H1 (cell line): ENCODE measurements around the gene TMEM86B. TPM values are rescaled to one million over a fixed set of nuclear protein-coding genes. Genes with fewer than 3 reads are reported as not detected.

ENCODE experiments used
- ASH2L ChIP-seq: fragments of 200-600, 300-600 bp; sonication (generic); IDR thresholded peaks from one replicate; pipeline ENCODE4 v1.7.1; 2017; ENCODE audit warnings: low read length
- CBX8 ChIP-seq: fragments of 300-800, 300-1000 bp; sonication (generic); IDR thresholded peaks from 2 replicates; pipeline ENCODE4 v1.7.1; 2016; ENCODE audit warnings: low read depth, low read length, borderline replicate concordance
- CTBP2 ChIP-seq: IDR thresholded peaks from 2 replicates; pipeline ENCODE4 v1.7.0; 2011; ENCODE audit warnings: borderline replicate concordance, mild to moderate bottlenecking, moderate library complexity, mixed read lengths, low read length; ENCODE audit not compliant: insufficient read depth, insufficient read length
- GTF2F1 ChIP-seq: IDR thresholded peaks from 2 replicates; pipeline ENCODE4 v1.6.1; 2012; ENCODE audit warnings: low read depth, low read length, improper control_type of control experiment, borderline replicate concordance
- HDAC6 ChIP-seq: IDR thresholded peaks from one replicate; pipeline ENCODE4 v1.7.1; 2012; ENCODE audit warnings: low read depth, mild to moderate bottlenecking, inconsistent platforms, low read length, moderate library complexity
- SIX5 ChIP-seq: IDR thresholded peaks from 2 replicates; pipeline ENCODE4 v1.6.1; 2011; ENCODE audit warnings: mild to moderate bottlenecking, low read depth, low read length
- SP1 ChIP-seq: IDR thresholded peaks from 2 replicates; pipeline ENCODE4 v1.6.1; 2011; ENCODE audit warnings: low read depth, low read length
- SRF ChIP-seq: IDR thresholded peaks from 2 replicates; pipeline ENCODE4 v1.6.1; 2011; ENCODE audit warnings: mild to moderate bottlenecking, low read depth, low read length, moderate library complexity
- TBP ChIP-seq: IDR thresholded peaks from 2 replicates; pipeline ENCODE4 v1.6.1; 2011; ENCODE audit warnings: low read depth, low read length, improper control_type of control experiment
- YY1 ChIP-seq: IDR thresholded peaks from 2 replicates; pipeline ENCODE4 v1.6.1; 2011; ENCODE audit warnings: low read depth, mild to moderate bottlenecking, low read length
- polyA plus RNA-seq, 7 experiments: library from polyadenylated mRNA; depleted of rRNA in 3 of 7; stranded (reverse) in 5 of 7; unstranded in 2 of 7; fragments of >200 nt in 5 of 7; fragments of 200-250 nt in 2 of 7; gene quantifications; 1 replicate in 5 of 7; 2 replicates in 1 of 7; 4 replicates in 1 of 7; pipeline versions ENCODE4 v1.2.1 to v1.2.3, GENCODE V29; 2011 to 2013; ENCODE audit warnings: missing spikeins in 2 of 7, mixed read lengths in 2 of 7
- total RNA-seq: library from RNA; stranded (reverse); fragmentation: NEBNext Ultra II Directional; extraction: Animal tissue kit (Norgen Biotek cat#: 25700); gene quantifications from 2 replicates; pipeline ENCODE4 v1.2.1, GENCODE V29; 2021
- TF ChIP-seq, protein P1 (sequence below): fragments of 300-600 bp; sonication (generic); IDR thresholded peaks from 2 replicates; pipeline ENCODE4 v1.7.1; 2012; ENCODE audit warnings: low read length, moderate library complexity, mild to moderate bottlenecking, inconsistent platforms; ENCODE audit not compliant: insufficient replicate concordance

Gene TMEM86B
- total and polyA plus RNA-seq, 2 of the 8 experiments (the other 6 are each of a cell fraction or from before 2014, with no cell fraction given), result 2.0 to 2.9 TPM

DNA sequence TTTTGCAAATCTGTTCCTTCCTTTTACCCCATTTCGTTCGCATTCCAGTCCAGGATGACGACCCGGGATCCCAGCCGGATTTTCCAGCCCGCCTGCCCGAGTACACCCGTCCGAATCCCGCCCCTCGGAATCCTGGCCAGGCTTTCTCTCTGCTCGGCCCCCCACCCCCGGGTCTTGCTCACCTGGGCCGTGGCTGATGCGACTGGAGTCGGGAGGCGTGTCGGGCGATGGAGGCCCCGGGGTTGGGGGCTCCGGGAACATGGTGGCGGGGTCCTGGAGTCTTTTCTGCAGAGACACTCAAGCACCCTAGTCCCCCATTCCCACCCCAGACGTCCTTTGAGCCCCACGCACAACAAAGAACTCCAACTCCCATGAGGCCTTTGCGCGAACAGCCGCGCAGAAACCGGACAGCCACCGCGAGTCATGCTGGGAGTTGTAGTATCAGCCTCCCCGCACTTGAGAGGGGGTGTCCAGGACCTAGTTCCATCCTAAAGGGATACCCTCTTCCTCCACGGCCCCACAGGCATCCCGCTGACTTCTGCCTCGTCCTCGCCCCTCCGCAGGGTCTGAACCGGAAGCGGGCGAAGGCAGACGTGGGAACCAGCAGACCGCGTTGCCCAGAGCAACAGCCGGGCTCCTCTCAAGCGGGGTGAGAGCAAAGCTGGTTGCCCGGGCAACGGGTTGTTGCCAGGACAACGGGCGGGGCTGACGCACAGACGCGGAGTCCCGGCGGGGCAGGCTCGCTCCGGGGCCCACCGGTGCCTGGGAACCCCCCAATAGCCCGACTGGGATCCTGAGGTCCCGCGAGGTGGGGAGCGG lies 49.6 kb downstream of the TMEM86B start (continued):
- TF ChIP-seq, protein P1, sequence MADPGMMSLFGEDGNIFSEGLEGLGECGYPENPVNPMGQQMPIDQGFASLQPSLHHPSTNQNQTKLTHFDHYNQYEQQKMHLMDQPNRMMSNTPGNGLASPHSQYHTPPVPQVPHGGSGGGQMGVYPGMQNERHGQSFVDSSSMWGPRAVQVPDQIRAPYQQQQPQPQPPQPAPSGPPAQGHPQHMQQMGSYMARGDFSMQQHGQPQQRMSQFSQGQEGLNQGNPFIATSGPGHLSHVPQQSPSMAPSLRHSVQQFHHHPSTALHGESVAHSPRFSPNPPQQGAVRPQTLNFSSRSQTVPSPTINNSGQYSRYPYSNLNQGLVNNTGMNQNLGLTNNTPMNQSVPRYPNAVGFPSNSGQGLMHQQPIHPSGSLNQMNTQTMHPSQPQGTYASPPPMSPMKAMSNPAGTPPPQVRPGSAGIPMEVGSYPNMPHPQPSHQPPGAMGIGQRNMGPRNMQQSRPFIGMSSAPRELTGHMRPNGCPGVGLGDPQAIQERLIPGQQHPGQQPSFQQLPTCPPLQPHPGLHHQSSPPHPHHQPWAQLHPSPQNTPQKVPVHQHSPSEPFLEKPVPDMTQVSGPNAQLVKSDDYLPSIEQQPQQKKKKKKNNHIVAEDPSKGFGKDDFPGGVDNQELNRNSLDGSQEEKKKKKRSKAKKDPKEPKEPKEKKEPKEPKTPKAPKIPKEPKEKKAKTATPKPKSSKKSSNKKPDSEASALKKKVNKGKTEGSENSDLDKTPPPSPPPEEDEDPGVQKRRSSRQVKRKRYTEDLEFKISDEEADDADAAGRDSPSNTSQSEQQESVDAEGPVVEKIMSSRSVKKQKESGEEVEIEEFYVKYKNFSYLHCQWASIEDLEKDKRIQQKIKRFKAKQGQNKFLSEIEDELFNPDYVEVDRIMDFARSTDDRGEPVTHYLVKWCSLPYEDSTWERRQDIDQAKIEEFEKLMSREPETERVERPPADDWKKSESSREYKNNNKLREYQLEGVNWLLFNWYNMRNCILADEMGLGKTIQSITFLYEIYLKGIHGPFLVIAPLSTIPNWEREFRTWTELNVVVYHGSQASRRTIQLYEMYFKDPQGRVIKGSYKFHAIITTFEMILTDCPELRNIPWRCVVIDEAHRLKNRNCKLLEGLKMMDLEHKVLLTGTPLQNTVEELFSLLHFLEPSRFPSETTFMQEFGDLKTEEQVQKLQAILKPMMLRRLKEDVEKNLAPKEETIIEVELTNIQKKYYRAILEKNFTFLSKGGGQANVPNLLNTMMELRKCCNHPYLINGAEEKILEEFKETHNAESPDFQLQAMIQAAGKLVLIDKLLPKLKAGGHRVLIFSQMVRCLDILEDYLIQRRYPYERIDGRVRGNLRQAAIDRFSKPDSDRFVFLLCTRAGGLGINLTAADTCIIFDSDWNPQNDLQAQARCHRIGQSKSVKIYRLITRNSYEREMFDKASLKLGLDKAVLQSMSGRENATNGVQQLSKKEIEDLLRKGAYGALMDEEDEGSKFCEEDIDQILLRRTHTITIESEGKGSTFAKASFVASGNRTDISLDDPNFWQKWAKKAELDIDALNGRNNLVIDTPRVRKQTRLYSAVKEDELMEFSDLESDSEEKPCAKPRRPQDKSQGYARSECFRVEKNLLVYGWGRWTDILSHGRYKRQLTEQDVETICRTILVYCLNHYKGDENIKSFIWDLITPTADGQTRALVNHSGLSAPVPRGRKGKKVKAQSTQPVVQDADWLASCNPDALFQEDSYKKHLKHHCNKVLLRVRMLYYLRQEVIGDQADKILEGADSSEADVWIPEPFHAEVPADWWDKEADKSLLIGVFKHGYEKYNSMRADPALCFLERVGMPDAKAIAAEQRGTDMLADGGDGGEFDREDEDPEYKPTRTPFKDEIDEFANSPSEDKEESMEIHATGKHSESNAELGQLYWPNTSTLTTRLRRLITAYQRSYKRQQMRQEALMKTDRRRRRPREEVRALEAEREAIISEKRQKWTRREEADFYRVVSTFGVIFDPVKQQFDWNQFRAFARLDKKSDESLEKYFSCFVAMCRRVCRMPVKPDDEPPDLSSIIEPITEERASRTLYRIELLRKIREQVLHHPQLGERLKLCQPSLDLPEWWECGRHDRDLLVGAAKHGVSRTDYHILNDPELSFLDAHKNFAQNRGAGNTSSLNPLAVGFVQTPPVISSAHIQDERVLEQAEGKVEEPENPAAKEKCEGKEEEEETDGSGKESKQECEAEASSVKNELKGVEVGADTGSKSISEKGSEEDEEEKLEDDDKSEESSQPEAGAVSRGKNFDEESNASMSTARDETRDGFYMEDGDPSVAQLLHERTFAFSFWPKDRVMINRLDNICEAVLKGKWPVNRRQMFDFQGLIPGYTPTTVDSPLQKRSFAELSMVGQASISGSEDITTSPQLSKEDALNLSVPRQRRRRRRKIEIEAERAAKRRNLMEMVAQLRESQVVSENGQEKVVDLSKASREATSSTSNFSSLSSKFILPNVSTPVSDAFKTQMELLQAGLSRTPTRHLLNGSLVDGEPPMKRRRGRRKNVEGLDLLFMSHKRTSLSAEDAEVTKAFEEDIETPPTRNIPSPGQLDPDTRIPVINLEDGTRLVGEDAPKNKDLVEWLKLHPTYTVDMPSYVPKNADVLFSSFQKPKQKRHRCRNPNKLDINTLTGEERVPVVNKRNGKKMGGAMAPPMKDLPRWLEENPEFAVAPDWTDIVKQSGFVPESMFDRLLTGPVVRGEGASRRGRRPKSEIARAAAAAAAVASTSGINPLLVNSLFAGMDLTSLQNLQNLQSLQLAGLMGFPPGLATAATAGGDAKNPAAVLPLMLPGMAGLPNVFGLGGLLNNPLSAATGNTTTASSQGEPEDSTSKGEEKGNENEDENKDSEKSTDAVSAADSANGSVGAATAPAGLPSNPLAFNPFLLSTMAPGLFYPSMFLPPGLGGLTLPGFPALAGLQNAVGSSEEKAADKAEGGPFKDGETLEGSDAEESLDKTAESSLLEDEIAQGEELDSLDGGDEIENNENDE, result no peak
- TF ChIP-seq TBP, result no peak
- peak; percentile 100 for TF ChIP-seq SP1
- no peak for TF ChIP-seq HDAC6
- TF ChIP-seq GTF2F1, result no peak
- peak; percentile 65 for TF ChIP-seq ASH2L
- TF ChIP-seq YY1, result peak; percentile 82
- peak; percentile 93 for TF ChIP-seq SIX5
- 0 out of 2 replicates have a peak, but pooled peaks have one; percentile 10 for TF ChIP-seq SRF
- peak; percentile 70 for TF ChIP-seq CTBP2
- TF ChIP-seq CBX8, result no peak
